Measurements from ENCODE around the gene WWOX. TPM values are rescaled to one million over a fixed set of nuclear protein-coding genes. Genes with fewer than 3 reads are reported as not detected.

WWOX gene
- total and polyA plus RNA-seq, 2 of the 8 experiments (the other 6 are each of a cell fraction or from before 2014, with no cell fraction given): 5.4 to 16.7 TPM

GRCh38 chr16:79064256-79064972 is 965.0 kb downstream of the WWOX start:
- H2BK5ac ChIP-seq (ENCODE audit: low read depth, low read length): no peak overlapping the region
- no peaks in the 10 kb centered on the region for H3K79me1 ChIP-seq (ENCODE audit: low read depth, low read length)
- no peak overlapping the region for H3K4me2 ChIP-seq (ENCODE audit: insufficient read depth in 1 of 2, low read depth in 2 of 2, low read length in 2 of 2)
- no peak overlapping the region for H3K23ac ChIP-seq (ENCODE audit: insufficient read length)
- peaks cover 0 to 6% (median 1%) of the 10 kb centered on the region in 4 experiments; a peak in 3 of 7 replicates for H3K4me1 ChIP-seq (replicated peaks in 1 of 4; ENCODE audit: control insufficient read depth in 3 of 4, insufficient read depth in 4 of 4, low read length in 3 of 4)
- no peaks in the 10 kb centered on the region for H3K36me3 ChIP-seq (ENCODE audit: control insufficient read depth in 2 of 4, insufficient read depth in 4 of 4, low read length in 3 of 4)
- H3K9me3 ChIP-seq (ENCODE audit: insufficient read depth in 2 of 2, low read depth in 1 of 2, low read length in 1 of 2): no peaks in the 10 kb centered on the region
- H3K23me2 ChIP-seq (ENCODE audit: low read depth, low read length): no peaks in the 10 kb centered on the region
- H3K56ac ChIP-seq (replicated peaks; ENCODE audit: insufficient read length, low read depth, low read length): no peak overlapping the region
- H3K27me3 ChIP-seq (replicated peaks in 1 of 4; ENCODE audit: control insufficient read depth in 3 of 4, extremely low read depth in 1 of 4, insufficient read depth in 3 of 4, low read length in 3 of 4): no peaks in the 10 kb centered on the region
- H3K79me2 ChIP-seq (ENCODE audit: control insufficient read depth in 1 of 2, insufficient read depth in 2 of 2, low read length in 2 of 2): no peaks in the 10 kb centered on the region
- no peaks in the 10 kb centered on the region for H4K20me1 ChIP-seq (replicated peaks in 1 of 2; ENCODE audit: control insufficient read depth in 1 of 2, insufficient read depth in 2 of 2, low read length in 2 of 2)
- no peak overlapping the region for H4K91ac ChIP-seq (replicated peaks; ENCODE audit: insufficient read length, low read length)
- H4K8ac ChIP-seq (ENCODE audit: extremely low read depth, insufficient read depth, low read length): no peak overlapping the region; the same call in 1 of the 2 replicates
- no peak overlapping the region for H3K27ac ChIP-seq (ENCODE audit: low read depth, low read length)
- no peak overlapping the region for H3K9ac ChIP-seq (replicated peaks in 1 of 4; ENCODE audit: extremely low read depth in 1 of 4, low read depth in 3 of 4, low read length in 3 of 4)
- no peak overlapping the region for H2BK12ac ChIP-seq (ENCODE audit: low read depth, low read length)
- H3K4ac ChIP-seq (replicated peaks; ENCODE audit: insufficient read length, low read depth, low read length): no peak overlapping the region
- no peak overlapping the region for H2AFZ ChIP-seq (ENCODE audit: low read length)
- POLR2A ChIA-PET (ENCODE audit: partially characterized antibody): interaction anchor here (1.3 kb wide), 1 partner anchor 10 kb away, joined by 4 read pairs; no protein-coding TSS in a partner anchor
- H4K5ac ChIP-seq (ENCODE audit: insufficient read length, low read depth, low read length): no peak overlapping the region
- no peak overlapping the region for H2BK15ac ChIP-seq (ENCODE audit: low read length)
- no peak overlapping the region for H3K4me3 ChIP-seq (ENCODE audit: extremely low read depth in 1 of 4, insufficient read depth in 2 of 4, low read depth in 3 of 4, low read length in 4 of 4)
- no peak overlapping the region for H2AK5ac ChIP-seq (ENCODE audit: low read depth, low read length)
- H2BK20ac ChIP-seq (ENCODE audit: low read length): no peak overlapping the region
- no peak overlapping the region for H2BK120ac ChIP-seq (replicated peaks; ENCODE audit: low read depth, low read length)
- no peak overlapping the region for H3K14ac ChIP-seq (ENCODE audit: insufficient read length)
- TF ChIP-seq MAFK (IDR thresholded peaks at IDR 0.05; ENCODE audit: low read depth, low read length): peak; percentile 100
- no peak for TF ChIP-seq RAD21 (IDR thresholded peaks at IDR 0.05 in 1 of 2, conservative IDR thresholded peaks at IDR 0.05 in 1 of 2; ENCODE audit: low read depth in 2 of 2, low read length in 2 of 2)
- TF ChIP-seq RNF2 (IDR thresholded peaks at IDR 0.05; ENCODE audit: borderline replicate concordance, low read depth, low read length, missing control alignments, poor library complexity, severe bottlenecking): no peak
- 92% methylated on average over 15 of the region's 15 CpGs; no CpG with 5 or more reads in 1 of the 2 experiments for WGBS, 2 experiments (ENCODE audit: extremely low coverage in 1 of 2, insufficient coverage in 1 of 2, insufficient read length in 1 of 2, insufficient replicate concordance in 2 of 2, low coverage in 1 of 2, low lambda C conversion rate in 2 of 2, missing lambda C conversion rate in 1 of 2)
- no peak for FAIRE-seq
- no peak for DNase-seq (ENCODE audit: low read depth in 1 of 2, low spot score in 2 of 2)
- no peak overlapping the region for H3K18ac ChIP-seq (ENCODE audit: extremely low read depth, low read length)
- CTCF ChIA-PET (ENCODE audit: partially characterized antibody): interaction anchor here (0.6 to 1.3 kb wide), 2 partner anchors 105 to 538 kb away, joined by 4 to 6 read pairs; no protein-coding TSS in a partner anchor

All from H1 (cell line).